ENCODE measurements around the gene RANBP9.

DNA sequence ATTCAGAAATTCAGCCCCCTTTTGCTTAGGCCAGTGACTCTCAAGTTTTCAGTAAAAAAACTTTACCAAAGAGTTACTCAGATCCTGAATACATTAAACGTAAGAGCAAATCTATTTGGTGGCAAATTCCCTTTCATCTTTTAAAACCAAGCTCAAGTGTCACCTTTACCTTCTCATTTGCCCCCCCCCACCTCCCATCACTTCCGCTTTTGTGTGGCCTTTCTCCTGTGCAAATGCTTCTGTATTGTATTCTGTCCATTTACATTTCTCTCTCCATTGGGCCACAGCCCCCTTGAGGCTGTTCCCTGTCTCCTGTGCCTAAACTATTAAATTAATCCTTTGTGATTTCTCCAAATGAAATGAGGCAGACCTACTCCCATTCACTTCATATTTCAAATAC lies 94.6 kb downstream of the RANBP9 start:
- no peak for TF ChIP-seq POLR2A (IDR thresholded peaks at IDR 0.05; ENCODE audit: extremely low read depth, insufficient read length)
- TF ChIP-seq, protein P1, sequence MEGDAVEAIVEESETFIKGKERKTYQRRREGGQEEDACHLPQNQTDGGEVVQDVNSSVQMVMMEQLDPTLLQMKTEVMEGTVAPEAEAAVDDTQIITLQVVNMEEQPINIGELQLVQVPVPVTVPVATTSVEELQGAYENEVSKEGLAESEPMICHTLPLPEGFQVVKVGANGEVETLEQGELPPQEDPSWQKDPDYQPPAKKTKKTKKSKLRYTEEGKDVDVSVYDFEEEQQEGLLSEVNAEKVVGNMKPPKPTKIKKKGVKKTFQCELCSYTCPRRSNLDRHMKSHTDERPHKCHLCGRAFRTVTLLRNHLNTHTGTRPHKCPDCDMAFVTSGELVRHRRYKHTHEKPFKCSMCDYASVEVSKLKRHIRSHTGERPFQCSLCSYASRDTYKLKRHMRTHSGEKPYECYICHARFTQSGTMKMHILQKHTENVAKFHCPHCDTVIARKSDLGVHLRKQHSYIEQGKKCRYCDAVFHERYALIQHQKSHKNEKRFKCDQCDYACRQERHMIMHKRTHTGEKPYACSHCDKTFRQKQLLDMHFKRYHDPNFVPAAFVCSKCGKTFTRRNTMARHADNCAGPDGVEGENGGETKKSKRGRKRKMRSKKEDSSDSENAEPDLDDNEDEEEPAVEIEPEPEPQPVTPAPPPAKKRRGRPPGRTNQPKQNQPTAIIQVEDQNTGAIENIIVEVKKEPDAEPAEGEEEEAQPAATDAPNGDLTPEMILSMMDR (IDR thresholded peaks at IDR 0.05; ENCODE audit: low read depth, low read length), result no peak
- no peak for TF ChIP-seq MYC (IDR thresholded peaks at IDR 0.05; ENCODE audit: low read depth, low read length)
